Measurements from ENCODE around the gene PIK3IP1. TPM values are rescaled to one million over a fixed set of nuclear protein-coding genes. Genes with fewer than 3 reads are reported as not detected.

PIK3IP1 gene
- total and polyA plus RNA-seq, 9 of the 15 experiments (the other 6 are each of a cell fraction or from before 2014, with no cell fraction given), result 0.11 to 1.3 (median 0.77) TPM

GRCh38 chr22:31292236-31292989 is at the start of gene PIK3IP1 (continued):
- TF ChIP-seq RFX5 (IDR thresholded peaks at IDR 0.05; ENCODE audit: low read depth, low read length) (no peak), ATF2 (CRISPR knock-in tag; IDR thresholded peaks at IDR 0.05) (no peak), RBM25 (IDR thresholded peaks at IDR 0.05; ENCODE audit: low read depth, low read length, severe bottlenecking) (no peak), KDM4B (IDR thresholded peaks at IDR 0.05; ENCODE audit: borderline replicate concordance in 2 of 2, low read depth in 1 of 2) (no peak), SIN3B (IDR thresholded peaks at IDR 0.05; ENCODE audit: low read depth) (no peak), ARNT (IDR thresholded peaks at IDR 0.05) (no peak), PTBP1 (IDR thresholded peaks at IDR 0.05; ENCODE audit: low read depth, low read length) (no peak), MYNN (IDR thresholded peaks at IDR 0.05) (no peak), MYNN (CRISPR knock-in tag; IDR thresholded peaks at IDR 0.05) (no peak), IRF1 (CRISPR knock-in tag; IDR thresholded peaks at IDR 0.05; ENCODE audit: borderline replicate concordance) (no peak), NELFE (IDR thresholded peaks at IDR 0.05; ENCODE audit: insufficient read depth, insufficient read length) (no peak), RBM15 (IDR thresholded peaks at IDR 0.05; ENCODE audit: insufficient read depth, low read length) (no peak), ZNF239 (CRISPR knock-in tag; IDR thresholded peaks at IDR 0.05) (no peak), ZNF518B (CRISPR knock-in tag; IDR thresholded peaks at IDR 0.05) (no peak), WHSC1 (IDR thresholded peaks at IDR 0.05; ENCODE audit: low read length) (no peak), HDAC6 (IDR thresholded peaks at IDR 0.05; ENCODE audit: low read depth, low read length) (no peak), RUNX1 (IDR thresholded peaks at IDR 0.05; ENCODE audit: low read depth) (no peak), CC2D1A (IDR thresholded peaks at IDR 0.05) (no peak), ZNF24 (IDR thresholded peaks at IDR 0.05) (no peak), GTF2A2 (tag; IDR thresholded peaks at IDR 0.05) (no peak), ASH1L (IDR thresholded peaks at IDR 0.05; ENCODE audit: borderline replicate concordance, low read depth, partially characterized antibody) (no peak), GMEB1 (CRISPR knock-in tag; IDR thresholded peaks at IDR 0.05) (no peak), SREBF2 (CRISPR knock-in tag; IDR thresholded peaks at IDR 0.05) (no peak)
